A673 (cell line): ENCODE measurements around the gene ZC3H15. TPM values are rescaled to one million over a fixed set of nuclear protein-coding genes. Genes with fewer than 3 reads are reported as not detected.

Source experiments
- BruUV-seq: library from RNA; stranded (reverse); fragments of 400-500 nt; replicated peaks from 2 replicates; lab custom pipeline; 2021; lab: Mats Ljungman, UMichigan
- CTCF ChIA-PET: fragments of 300-600 bp; sonication (Branson Sonifier 250); formaldehyde crosslinking; loops from one replicate; lab custom pipeline; 2022; ENCODE audit warnings: antibody characterized with exemption; lab: Charles Lee
- POLR2A ChIA-PET: fragments of 300-600 bp; sonication (Branson Sonifier 250); formaldehyde crosslinking; loops from one replicate; lab custom pipeline; 2022; ENCODE audit warnings: antibody characterized with exemption; ENCODE audit not compliant: low non-redundant PET; lab: Charles Lee
- DNase-seq: peaks from one replicate; pipeline ENCODE4 v3.0.0-alpha.2; 2015; ENCODE audit warnings: low spot score
- H3K27ac ChIP-seq: fragments of 200-600 bp; sonication (generic); 2 replicates; pipeline ENCODE4 v1.5.1; 2016; ENCODE audit warnings: mixed run types, low read depth, mild to moderate bottlenecking, mixed read lengths, antibody characterized with exemption, low read length; ENCODE audit not compliant: poor library complexity, severe bottlenecking
- H3K27me3 ChIP-seq: fragments of 200-600 bp; sonication (generic); replicated peaks from 2 replicates; pipeline ENCODE4 v1.6.1; 2017; ENCODE audit warnings: mixed run types, low read depth, mild to moderate bottlenecking, mixed read lengths, antibody characterized with exemption, low read length; ENCODE audit not compliant: insufficient read depth, poor library complexity
- H3K36me3 ChIP-seq: fragments of 200-600 bp; sonication (generic); 2 replicates; pipeline ENCODE4 v1.6.1; 2016; ENCODE audit warnings: mixed run types, mild to moderate bottlenecking, mixed read lengths, antibody characterized with exemption, low read length; ENCODE audit not compliant: insufficient read depth, poor library complexity, severe bottlenecking
- H3K4me1 ChIP-seq: fragments of 200-600 bp; sonication (generic); 2 replicates; pipeline ENCODE4 v1.6.1; 2017; ENCODE audit warnings: mixed run types, mild to moderate bottlenecking, mixed read lengths, antibody characterized with exemption, low read length; ENCODE audit not compliant: insufficient read depth, poor library complexity, severe bottlenecking
- H3K4me3 ChIP-seq: fragments of 200-600 bp; sonication (generic); 2 replicates; pipeline ENCODE4 v1.5.1; 2016; ENCODE audit warnings: low read depth, mixed run types, mild to moderate bottlenecking, mixed read lengths, low read length; ENCODE audit not compliant: poor library complexity, severe bottlenecking
- H3K9me3 ChIP-seq: fragments of 200-600 bp; sonication (generic); 2 replicates; pipeline ENCODE4 v1.6.1; 2016; ENCODE audit warnings: mixed run types, low read depth, mild to moderate bottlenecking, mixed read lengths, antibody characterized with exemption, low read length; ENCODE audit not compliant: poor library complexity, severe bottlenecking
- CTCF ChIP-seq: fragments of 300-800, 200-600 bp; sonication (generic); conservative IDR thresholded peaks from 2 replicates; pipeline ENCODE4 v1.5.1; 2017; ENCODE audit warnings: low read depth, mild to moderate bottlenecking, antibody characterized with exemption, low read length, moderate library complexity, mixed read lengths
- EZH2 ChIP-seq: fragments of 200-600 bp; sonication (generic); IDR thresholded peaks from 2 replicates; pipeline ENCODE4 v1.6.1; 2017; ENCODE audit warnings: borderline replicate concordance, low read depth, mild to moderate bottlenecking, mixed read lengths, antibody characterized with exemption, low read length; ENCODE audit not compliant: poor library complexity, severe bottlenecking
- intact Hi-C: fragments of 100-400 bp; cut with micrococcal nuclease; formaldehyde crosslinking; loops from one replicate; pipeline ENCODE4 v1.10.0; 2022; ENCODE audit not compliant: unreplicated experiment
- total RNA-seq: library from RNA; stranded (reverse); gene quantifications from 2 replicates; pipeline ENCODE4 v1.2.3, GENCODE V29; 2021

The ZC3H15 gene
- total RNA-seq, 1 experiment from 2014 or later = 95.1 TPM

- ChIA-PET CTCF (no interaction called here), POLR2A (no interaction called here)
- intact Hi-C loops = no loop called here
These were observed 46.8 kb downstream of the ZC3H15 start for GRCh38 chr2:186532891-186533290.

GRCh38 chr2:186533717-186534116 is 47.7 kb downstream of the ZC3H15 start:
- no peaks in the 10 kb centered on the region for H3K36me3 ChIP-seq
- TF ChIP-seq EZH2 = no peak
- TF ChIP-seq CTCF = no peak
- DNase-seq = no peak
- peaks cover 10% of the 10 kb centered on the region for H3K4me1 ChIP-seq
- no peaks in the 10 kb centered on the region for H3K9me3 ChIP-seq
- intact Hi-C loops = no loop called here
- ChIA-PET CTCF (no interaction called here), POLR2A (no interaction called here)
- peaks cover 7% of the 10 kb centered on the region for H3K27me3 ChIP-seq
- no peak overlapping the region for H3K4me3 ChIP-seq
- H3K27ac ChIP-seq = no peak overlapping the region
- BruUV-seq = no TSS peak

More at GRCh38 chr2:186532891-186533290, 46.8 kb downstream of the ZC3H15 start:
- TF ChIP-seq CTCF = no peak
- TF ChIP-seq EZH2 = no peak
- no peak for DNase-seq
- Histone ChIP-seq H3K27ac (no peak overlapping the region), H3K4me1 (peaks cover 10% of the 10 kb centered on the region), H3K4me3 (no peak overlapping the region), H3K27me3 (peaks cover 7% of the 10 kb centered on the region), H3K36me3 (no peaks in the 10 kb centered on the region), H3K9me3 (no peaks in the 10 kb centered on the region)
- BruUV-seq = no TSS peak

GRCh38 chr2:186534406-186534805 is 48.3 kb downstream of the ZC3H15 start:
- TF ChIP-seq CTCF (no peak), EZH2 (no peak)
- H3K27me3 ChIP-seq = peaks cover 7% of the 10 kb centered on the region
- ChIA-PET POLR2A (no interaction called here), CTCF (no interaction called here)
- no peaks in the 10 kb centered on the region for H3K9me3 ChIP-seq
- no peaks in the 10 kb centered on the region for H3K36me3 ChIP-seq
- intact Hi-C loops = no loop called here
- H3K4me3 ChIP-seq = no peak overlapping the region
- peaks cover 10% of the 10 kb centered on the region for H3K4me1 ChIP-seq
- H3K27ac ChIP-seq = no peak overlapping the region
- no TSS peak for BruUV-seq
- DNase-seq = no peak
